ENCODE data around the gene CAMK2A. TPM values are rescaled to one million over a fixed set of nuclear protein-coding genes. Genes with fewer than 3 reads are reported as not detected.

Gene CAMK2A
- total RNA-seq, 1 donor from 2014 or later: 4.0 TPM

DNA sequence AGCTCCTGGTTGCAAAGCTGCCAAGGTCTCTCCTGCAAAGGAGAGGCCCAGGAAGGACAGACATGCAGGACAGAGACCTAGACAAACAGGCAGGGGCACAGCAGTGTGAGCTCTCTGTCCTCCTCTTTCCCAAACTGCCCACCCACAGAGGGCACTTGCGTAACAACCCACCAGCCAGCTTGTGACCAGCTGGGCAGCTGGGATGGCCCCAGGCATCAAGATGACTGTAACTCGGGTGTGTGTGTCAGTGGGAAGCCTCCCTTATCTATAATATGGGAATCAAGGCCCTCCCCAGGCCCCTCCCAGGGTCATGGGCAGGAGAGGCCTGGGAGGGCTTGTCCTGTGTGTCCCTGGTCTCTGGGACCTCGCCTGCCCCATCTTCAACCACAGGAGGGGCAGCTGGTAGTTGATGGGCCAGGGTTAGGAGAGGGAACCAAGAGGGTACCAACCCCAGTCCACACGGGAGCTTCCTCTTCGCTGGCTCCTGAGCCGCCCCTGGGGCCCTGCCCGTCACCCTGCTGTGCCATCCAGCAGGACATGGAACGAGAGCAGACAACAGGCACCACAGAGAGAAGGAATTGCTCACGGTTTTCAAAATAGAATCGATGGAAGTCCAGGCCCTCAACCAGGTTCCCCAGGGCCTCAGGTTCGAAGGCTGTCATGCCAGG is 61.8 kb downstream of the CAMK2A start:
- Mint-ChIP-seq H3K9me3 (no peaks in the 10 kb centered on the region), H3K4me1 (no peaks in the 10 kb centered on the region), H3K27ac (no peak overlapping the region), H3K27me3 (ENCODE audit: low read depth) (no peaks in the 10 kb centered on the region), H3K36me3 (no peaks in the 10 kb centered on the region), H3K4me3 (no peak overlapping the region)
- TF ChIP-seq, protein P1, sequence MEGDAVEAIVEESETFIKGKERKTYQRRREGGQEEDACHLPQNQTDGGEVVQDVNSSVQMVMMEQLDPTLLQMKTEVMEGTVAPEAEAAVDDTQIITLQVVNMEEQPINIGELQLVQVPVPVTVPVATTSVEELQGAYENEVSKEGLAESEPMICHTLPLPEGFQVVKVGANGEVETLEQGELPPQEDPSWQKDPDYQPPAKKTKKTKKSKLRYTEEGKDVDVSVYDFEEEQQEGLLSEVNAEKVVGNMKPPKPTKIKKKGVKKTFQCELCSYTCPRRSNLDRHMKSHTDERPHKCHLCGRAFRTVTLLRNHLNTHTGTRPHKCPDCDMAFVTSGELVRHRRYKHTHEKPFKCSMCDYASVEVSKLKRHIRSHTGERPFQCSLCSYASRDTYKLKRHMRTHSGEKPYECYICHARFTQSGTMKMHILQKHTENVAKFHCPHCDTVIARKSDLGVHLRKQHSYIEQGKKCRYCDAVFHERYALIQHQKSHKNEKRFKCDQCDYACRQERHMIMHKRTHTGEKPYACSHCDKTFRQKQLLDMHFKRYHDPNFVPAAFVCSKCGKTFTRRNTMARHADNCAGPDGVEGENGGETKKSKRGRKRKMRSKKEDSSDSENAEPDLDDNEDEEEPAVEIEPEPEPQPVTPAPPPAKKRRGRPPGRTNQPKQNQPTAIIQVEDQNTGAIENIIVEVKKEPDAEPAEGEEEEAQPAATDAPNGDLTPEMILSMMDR (IDR thresholded peaks at IDR 0.05; ENCODE audit: unreplicated experiment): no peak
- DNase-seq (ENCODE audit: low spot score in 2 of 2, unreplicated experiment in 2 of 2): no peak

DNA sequence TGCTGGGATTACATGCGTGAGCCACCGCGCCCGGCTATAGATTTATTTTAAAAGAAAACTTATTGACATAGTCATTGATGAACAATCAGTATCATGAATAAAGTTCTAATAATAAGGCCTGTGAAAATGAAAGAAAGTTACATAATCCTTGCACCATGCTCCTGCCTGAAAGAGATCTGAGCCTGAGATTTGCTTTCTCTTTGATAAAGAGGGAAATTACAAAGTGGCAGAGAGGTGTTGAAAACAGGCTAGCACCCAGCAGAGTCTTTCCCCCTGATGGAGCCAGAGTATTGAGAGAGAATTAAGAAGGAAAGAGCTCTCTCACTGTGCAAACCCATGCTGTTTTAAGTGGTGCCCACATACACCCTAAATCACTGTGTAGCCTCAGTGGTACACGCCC is 62.5 kb downstream of the CAMK2A start:
- DNase-seq (ENCODE audit: low spot score in 2 of 2, unreplicated experiment in 2 of 2): no peak
- Mint-ChIP-seq H3K4me1 (no peaks in the 10 kb centered on the region), H3K27ac (no peak overlapping the region), H3K9me3 (no peaks in the 10 kb centered on the region), H3K4me3 (no peak overlapping the region), H3K27me3 (ENCODE audit: low read depth) (no peaks in the 10 kb centered on the region), H3K36me3 (no peaks in the 10 kb centered on the region)
- TF ChIP-seq, protein P1 (IDR thresholded peaks at IDR 0.05; ENCODE audit: unreplicated experiment): no peak

DNA sequence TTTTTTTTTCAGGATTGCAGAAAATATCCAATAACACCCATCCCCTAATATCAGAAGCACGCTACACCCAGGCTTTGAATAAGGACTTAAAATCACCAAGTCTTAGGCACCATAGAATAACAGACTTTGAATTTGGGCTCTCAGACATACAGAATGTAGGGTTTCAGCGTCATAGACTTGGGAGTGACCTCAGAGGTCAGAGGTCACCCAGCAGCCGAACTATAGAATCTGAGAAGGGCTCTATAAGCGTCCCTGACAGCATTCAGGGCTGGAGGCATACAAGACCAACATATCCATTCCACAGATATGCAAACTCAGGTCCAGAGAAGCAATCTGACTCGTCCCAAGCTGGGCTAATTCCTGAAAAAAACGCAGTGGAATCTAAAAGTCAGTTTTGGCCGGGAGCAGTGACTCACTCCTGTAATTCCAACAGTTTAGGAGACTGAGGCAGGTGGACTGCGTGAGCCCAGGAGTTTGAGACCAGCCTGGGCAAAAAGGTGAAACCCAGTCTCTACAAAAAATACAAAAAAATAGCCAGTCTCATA is 65.0 kb downstream of the CAMK2A start:
- no peaks in the 10 kb centered on the region for H3K4me1 Mint-ChIP-seq
- H3K4me3 Mint-ChIP-seq: no peak overlapping the region
- H3K27me3 Mint-ChIP-seq (ENCODE audit: low read depth): no peaks in the 10 kb centered on the region
- H3K36me3 Mint-ChIP-seq: no peaks in the 10 kb centered on the region
- H3K9me3 Mint-ChIP-seq: no peaks in the 10 kb centered on the region
- TF ChIP-seq, protein P1 (IDR thresholded peaks at IDR 0.05; ENCODE audit: unreplicated experiment): no peak
- no peak for DNase-seq (ENCODE audit: low spot score in 2 of 2, unreplicated experiment in 2 of 2)
- no peak overlapping the region for H3K27ac Mint-ChIP-seq

DNA sequence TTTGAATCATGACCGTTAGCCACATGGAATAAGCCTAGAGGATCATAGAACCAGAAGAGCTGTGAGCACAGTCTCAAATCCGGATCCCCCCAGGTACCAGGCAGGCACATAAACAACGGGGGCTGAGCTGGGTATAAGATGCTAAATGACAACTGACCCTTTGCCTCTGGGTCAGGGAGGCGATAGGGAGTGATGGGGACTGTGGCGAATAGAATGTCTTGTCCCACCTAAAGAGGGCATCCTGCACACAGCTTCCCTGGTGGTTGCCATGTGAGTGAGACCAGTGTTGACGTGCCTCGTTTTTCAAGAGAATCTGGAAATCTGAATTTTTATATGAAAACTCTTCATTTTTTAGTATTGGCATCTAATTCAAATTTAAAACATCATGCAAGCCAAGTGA is 66.1 kb downstream of the CAMK2A start:
- no peaks in the 10 kb centered on the region for H3K9me3 Mint-ChIP-seq
- H3K4me3 Mint-ChIP-seq: no peak overlapping the region
- DNase-seq (ENCODE audit: low spot score in 2 of 2, unreplicated experiment in 2 of 2): no peak
- TF ChIP-seq, protein P1 (IDR thresholded peaks at IDR 0.05; ENCODE audit: unreplicated experiment): no peak
- no peaks in the 10 kb centered on the region for H3K27me3 Mint-ChIP-seq (ENCODE audit: low read depth)
- H3K27ac Mint-ChIP-seq: no peak overlapping the region
- no peaks in the 10 kb centered on the region for H3K36me3 Mint-ChIP-seq
- no peaks in the 10 kb centered on the region for H3K4me1 Mint-ChIP-seq

DNA sequence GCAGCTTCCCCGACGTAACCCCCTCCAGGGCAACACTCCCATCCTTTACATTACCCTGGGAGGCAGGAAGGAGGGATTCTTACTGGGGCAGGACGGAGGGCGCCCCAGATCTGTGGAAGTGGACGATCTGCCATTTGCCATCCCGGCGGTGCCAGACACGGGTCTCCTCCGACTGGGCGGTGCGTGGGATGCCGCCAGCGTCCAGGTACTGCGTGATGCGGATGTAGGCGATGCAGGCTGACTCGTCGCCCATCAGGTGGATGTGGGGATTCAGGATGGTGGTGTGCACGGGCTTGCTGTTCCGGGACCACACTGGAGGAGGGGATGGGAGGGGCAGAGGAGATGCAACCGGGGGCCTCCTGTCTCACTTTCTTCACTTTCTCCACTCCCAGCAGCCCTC is 66.7 kb downstream of the CAMK2A start:
- no peak for DNase-seq (ENCODE audit: low spot score in 2 of 2, unreplicated experiment in 2 of 2)
- no peak overlapping the region for H3K4me3 Mint-ChIP-seq

More for the DNA sequence above, 66.7 kb downstream of the CAMK2A start:
- Mint-ChIP-seq H3K4me1 (no peaks in the 10 kb centered on the region), H3K9me3 (no peaks in the 10 kb centered on the region), H3K36me3 (no peaks in the 10 kb centered on the region), H3K27me3 (ENCODE audit: low read depth) (no peaks in the 10 kb centered on the region), H3K27ac (no peak overlapping the region)
- TF ChIP-seq, protein P1 (IDR thresholded peaks at IDR 0.05; ENCODE audit: unreplicated experiment): no peak
